Panc1 (cell line): ENCODE measurements around the gene NIPAL3.
A peak's percentile ranks its signal among the peaks of the same experiment; 100 is the strongest.

Source experiments
- CTCF ChIP-seq: fragments of 450-650 bp; IDR thresholded peaks from 2 replicates; pipeline ENCODE4 v1.5.1; 2017; ENCODE audit warnings: mild to moderate bottlenecking
- POLR2AphosphoS5 ChIP-seq: IDR thresholded peaks from 2 replicates; pipeline ENCODE4 v1.6.1; 2012; ENCODE audit warnings: mild to moderate bottlenecking, low read depth, low read length, moderate library complexity
- REST ChIP-seq, 2 experiments: IDR thresholded peaks; 2 replicates each; pipeline ENCODE4 v1.6.1; 2011 to 2012; ENCODE audit warnings: low read depth in 2 of 2, control low read depth in 1 of 2, low read length in 1 of 2, mild to moderate bottlenecking in 1 of 2, moderate library complexity in 1 of 2; ENCODE audit not compliant: insufficient read depth in 1 of 2
- SIN3A ChIP-seq: IDR thresholded peaks from 2 replicates; pipeline ENCODE4 v1.6.1; 2012; ENCODE audit warnings: low read depth, mild to moderate bottlenecking, low read length, moderate library complexity, borderline replicate concordance; ENCODE audit not compliant: insufficient read depth
- TCF7L2 ChIP-seq: IDR thresholded peaks from 2 replicates; pipeline ENCODE4 v1.6.1; 2011; ENCODE audit warnings: mild to moderate bottlenecking, low read depth, low read length, inconsistent platforms

GRCh38 chr1:24421502-24421901 is 5.9 kb downstream of the NIPAL3 start:
- TF ChIP-seq CTCF (peak; percentile 37), SIN3A (no peak), POLR2AphosphoS5 (no peak), TCF7L2 (no peak), REST (IDR thresholded peaks at IDR 0.05; ENCODE audit: insufficient read depth in 1 of 2, low read depth in 2 of 2, low read length in 1 of 2) (no peak)
